GM19099 (cell line): ENCODE measurements around the gene DQX1.

Experiments
- POLR2A ChIP-seq: IDR thresholded peaks from 3 replicates; pipeline ENCODE4 v1.6.1; 2011; ENCODE audit warnings: low read depth; ENCODE audit not compliant: insufficient read length; ENCODE audit errors: extremely low read depth

The DQX1 gene

DNA sequence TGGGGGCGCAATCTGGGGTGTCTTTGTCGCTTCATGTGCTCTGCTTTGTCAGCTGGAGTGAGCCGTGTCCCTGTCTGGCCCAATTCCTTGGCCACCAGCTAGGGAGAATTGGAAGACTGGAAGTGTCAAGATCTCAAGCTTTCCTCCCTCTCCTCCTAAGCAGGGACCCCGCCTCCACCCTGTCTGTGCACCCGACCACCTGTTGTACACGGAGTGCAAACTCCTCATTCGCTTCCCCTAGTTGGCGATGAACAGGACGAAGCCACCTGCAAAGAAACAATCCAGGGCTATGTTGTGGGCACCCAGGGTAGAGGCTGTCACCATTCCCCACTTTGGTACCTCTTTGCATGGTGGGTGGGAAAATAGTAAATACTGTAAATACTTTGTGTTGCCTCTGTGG lies 1.7 kb upstream of the DQX1 start:
- TF ChIP-seq POLR2A: no peak

DNA sequence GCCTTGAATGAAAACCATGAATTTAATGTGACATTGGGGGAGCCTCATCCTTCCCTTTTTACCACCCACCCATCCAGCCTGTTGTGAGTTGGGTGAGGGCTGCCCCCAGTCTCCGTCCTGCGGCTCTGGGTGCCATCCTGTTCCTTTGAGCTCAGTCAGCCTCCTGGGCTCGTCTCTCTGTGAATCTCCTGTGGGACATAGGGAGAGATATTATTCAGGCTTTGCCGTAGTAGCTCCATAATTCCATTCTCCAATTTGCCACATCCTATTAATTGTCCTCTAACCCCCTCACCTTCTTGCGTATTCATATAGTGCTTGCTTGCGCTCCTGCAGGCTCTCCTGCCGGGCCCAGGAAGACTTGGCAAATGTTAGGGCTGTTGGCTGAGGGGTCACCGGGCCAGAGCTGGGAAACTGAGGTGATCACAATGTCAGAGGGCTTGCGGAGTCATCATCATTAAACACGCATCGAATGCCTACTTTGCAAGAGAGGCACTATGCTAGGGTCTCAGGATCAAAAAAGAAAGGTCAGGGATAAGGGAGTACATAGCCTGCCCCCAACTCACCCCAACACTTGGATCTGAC lies 709 bp upstream of the DQX1 start:
- TF ChIP-seq POLR2A: no peak

DNA sequence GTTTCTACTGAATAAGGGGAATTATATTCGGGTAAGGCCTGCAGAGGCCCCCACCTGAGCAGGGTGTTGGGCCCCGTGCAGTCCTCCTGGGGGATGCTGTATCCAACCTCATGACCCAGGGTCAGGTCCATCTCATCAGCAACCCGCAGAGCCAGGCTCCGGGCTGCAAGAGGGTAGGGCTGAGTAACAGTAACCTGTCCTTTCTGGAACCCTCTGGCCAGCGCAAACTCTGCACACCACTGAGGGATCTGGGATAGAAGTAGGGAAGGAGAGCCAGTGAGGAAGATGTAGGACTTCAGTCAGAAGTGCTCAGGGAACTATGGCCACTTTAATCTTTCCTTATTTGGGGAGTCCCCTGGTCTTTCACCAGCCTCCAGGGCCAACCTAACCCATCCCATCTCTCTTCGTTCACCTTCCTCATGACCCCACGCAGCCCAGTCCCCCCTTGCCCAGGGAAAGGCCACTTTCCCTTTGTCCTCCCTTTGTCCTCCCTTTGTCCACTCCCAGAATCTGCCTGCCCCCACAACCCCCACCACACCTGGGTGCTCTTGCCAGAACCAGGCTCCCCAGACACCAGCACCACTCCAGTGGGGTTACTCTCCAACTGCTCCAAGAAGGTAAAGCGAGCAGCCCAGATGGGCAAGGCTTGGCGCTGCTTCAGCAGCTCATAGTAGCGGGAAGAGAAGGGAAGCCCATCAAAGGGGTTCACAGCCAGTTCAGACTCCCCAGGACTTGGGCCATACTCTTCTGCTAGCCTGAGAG lies 895 bp downstream of the DQX1 start:
- TF ChIP-seq POLR2A: no peak

DNA sequence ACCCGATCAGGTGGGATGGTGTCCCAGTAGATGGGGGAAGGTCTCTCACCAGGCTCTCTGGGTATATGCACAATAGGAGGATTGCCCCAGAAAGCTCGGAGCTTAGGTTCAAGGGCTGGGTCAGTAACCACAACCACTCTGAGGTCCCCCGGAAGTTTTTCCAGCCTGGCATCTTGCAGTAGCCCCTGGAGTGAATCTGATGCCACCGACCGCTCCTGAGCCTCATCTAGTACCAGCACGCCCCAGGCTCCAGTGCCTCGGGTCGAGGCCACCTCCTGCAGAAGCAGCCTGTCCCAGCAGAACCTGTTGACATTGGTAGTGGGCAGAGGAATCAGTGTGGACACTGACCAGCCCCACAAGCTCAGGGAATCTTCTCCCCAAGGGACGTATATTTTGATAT lies 2.0 kb downstream of the DQX1 start:
- no peak for TF ChIP-seq POLR2A

- no peak for TF ChIP-seq POLR2A
Measured at GRCh38 chr2:74522516-74522915, 3.5 kb downstream of the DQX1 start.

GRCh38 chr2:74516650-74517049 lies 9.4 kb downstream of the DQX1 start:
- TF ChIP-seq POLR2A: no peak

- TF ChIP-seq POLR2A: no peak
Measured at GRCh38 chr2:74515981-74516633, 9.9 kb downstream of the DQX1 start.

DNA sequence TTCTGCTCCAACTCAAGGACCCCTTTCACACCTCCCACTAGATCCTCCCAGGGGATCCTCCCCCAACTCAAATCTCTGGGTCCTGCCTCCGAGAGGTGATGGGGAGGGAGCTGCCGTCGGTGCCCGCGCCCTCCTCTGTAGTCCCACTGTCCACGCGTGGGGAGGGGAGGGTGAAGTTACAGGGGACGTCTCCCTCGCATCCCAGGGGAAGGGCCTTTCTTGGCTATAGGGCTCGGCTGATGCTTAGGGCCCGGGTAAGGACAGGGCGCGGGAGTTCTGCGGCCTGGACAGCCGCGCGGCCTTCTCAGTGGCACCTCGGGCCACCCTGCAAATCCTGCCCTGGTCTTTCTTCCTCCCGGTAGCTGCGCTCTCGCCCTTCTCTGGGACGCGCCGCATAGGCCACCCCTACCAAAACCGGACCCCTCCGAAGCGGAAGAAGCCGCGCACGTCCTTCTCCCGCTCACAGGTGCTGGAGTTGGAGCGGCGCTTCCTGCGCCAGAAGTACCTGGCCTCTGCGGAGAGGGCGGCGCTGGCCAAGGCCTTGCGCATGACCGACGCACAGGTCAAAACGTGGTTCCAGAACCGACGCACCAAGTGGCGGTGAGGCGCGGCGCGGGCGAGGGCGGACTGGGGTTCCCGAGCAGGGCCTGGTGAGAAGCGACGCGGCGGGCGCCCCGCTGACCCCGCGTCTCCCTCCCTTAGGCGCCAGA lies 10.6 kb downstream of the DQX1 start:
- no peak for TF ChIP-seq POLR2A

GRCh38 chr2:74514368-74515270 lies 11.4 kb downstream of the DQX1 start, which contains the start of gene TLX2:
TLX2 (plus strand) TSS chr2:74514450; CDS start chr2:74514807, 357 bp downstream.
- TF ChIP-seq POLR2A: no peak

GRCh38 chr2:74513605-74514367 lies 12.2 kb downstream of the DQX1 start:
- no peak for TF ChIP-seq POLR2A

DNA sequence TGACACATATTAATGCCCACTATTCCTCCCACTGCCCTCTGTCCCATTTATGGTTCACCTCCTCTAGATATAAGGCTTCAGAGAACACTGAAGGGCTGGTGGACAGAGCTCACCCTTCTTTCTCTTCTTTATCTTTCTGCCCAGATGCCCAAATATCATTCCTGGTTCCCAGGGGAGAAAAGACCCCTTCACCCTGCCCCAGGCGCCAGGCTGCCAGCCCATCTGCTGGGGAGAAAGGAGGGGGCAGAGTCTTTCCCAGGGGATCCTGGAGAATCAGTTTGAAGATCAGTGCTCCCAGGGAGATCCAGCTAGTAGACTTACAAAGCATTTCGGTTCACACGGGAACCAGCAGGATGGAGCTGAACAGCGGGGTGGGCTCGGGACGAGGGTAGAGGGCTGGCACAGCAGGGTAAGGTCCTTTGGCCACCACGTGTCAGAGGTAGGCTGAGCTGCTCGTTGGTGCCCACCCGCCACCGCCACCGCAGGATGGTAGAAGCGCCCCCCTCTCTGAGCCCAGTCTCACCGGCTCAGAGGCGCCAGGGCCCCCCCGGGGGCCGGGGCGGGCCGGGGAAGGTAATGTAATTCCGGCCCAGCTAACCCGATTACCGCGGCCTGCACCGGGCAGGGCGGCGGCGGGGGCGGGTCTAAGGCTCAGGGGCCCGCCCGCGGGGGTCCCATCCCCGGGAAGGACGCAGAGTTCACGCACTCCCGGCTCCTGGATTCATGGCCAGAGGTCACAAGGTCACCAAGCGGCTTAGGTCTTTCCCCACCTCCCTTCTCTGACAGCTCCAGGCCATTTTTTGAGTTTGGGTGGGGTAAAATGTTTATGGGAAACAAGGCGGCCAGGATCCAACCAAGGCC lies 13.1 kb downstream of the DQX1 start:
- no peak for TF ChIP-seq POLR2A

- no peak for TF ChIP-seq POLR2A
Measured at GRCh38 chr2:74511104-74511989, 14.7 kb downstream of the DQX1 start.
